Aorta (tissue), 5 donors: ENCODE data around the gene SLC2A13. TPM values are rescaled to one million over a fixed set of nuclear protein-coding genes. Genes with fewer than 3 reads are reported as not detected.
"Not testable (repeated sequence)": the region's sequence is repeated elsewhere in the genome, so short reads cannot be mapped to it uniquely, and the experiment has no call there.

Experiments
- ATAC-seq: fragments of 200-7000 bp; cut with Tn5 transposase; one replicate; pipeline ENCODE4 v1.9.1; 2022; ENCODE audit warnings: moderate library complexity; ENCODE audit not compliant: low FRiP score
- DNase-seq, 2 donors: peaks; one replicate each; pipeline ENCODE4 v3.0.0-alpha.2; 2020
- H3K27ac ChIP-seq, 2 donors: one replicate each; pipeline ENCODE4 v1.5.1; 2013; ENCODE audit warnings: low read length in 2 of 2, mild to moderate bottlenecking in 2 of 2, moderate library complexity in 2 of 2, control low read depth in 1 of 2, inconsistent platforms in 1 of 2, low read depth in 1 of 2
- H3K27me3 ChIP-seq, 2 donors: one replicate each; pipeline ENCODE4 v1.6.1; 2013; ENCODE audit warnings: control low read depth in 1 of 2, low read length in 1 of 2, mild to moderate bottlenecking in 1 of 2, moderate library complexity in 1 of 2; ENCODE audit not compliant: insufficient read depth in 2 of 2, control insufficient read depth in 1 of 2
- H3K36me3 ChIP-seq, 2 donors: one replicate each; pipeline ENCODE4 v1.6.1; 2013; ENCODE audit warnings: control low read depth in 1 of 2, low read length in 1 of 2, mild to moderate bottlenecking in 1 of 2; ENCODE audit not compliant: insufficient read depth in 2 of 2, control insufficient read depth in 1 of 2
- H3K4me1 ChIP-seq, 2 donors: one replicate each; pipeline ENCODE4 v1.6.1; 2013; ENCODE audit warnings: low read length in 2 of 2, control low read depth in 1 of 2, mild to moderate bottlenecking in 1 of 2, moderate library complexity in 1 of 2; ENCODE audit not compliant: insufficient read depth in 2 of 2, control insufficient read depth in 1 of 2
- H3K4me3 ChIP-seq, 2 donors: one replicate each; pipeline ENCODE4 v1.5.1; 2013; ENCODE audit warnings: low read length in 2 of 2, control low read depth in 1 of 2, mild to moderate bottlenecking in 1 of 2
- H3K9me3 ChIP-seq: one replicate; pipeline ENCODE4 v1.6.1; 2013; ENCODE audit warnings: mild to moderate bottlenecking, low read length; ENCODE audit not compliant: control insufficient read depth
- WGBS, 2 donors: extraction: QIAGEN DNeasy Blood & Tissue Kit; methylation state at CpG; one replicate each; pipeline ENCODE4 v1.1.7; 2013; 5-methylcytosine and 5-hydroxymethylcytosine counted together
- intact Hi-C, 2 donors: fragments of 100-400 bp; cut with DNase I; formaldehyde crosslinking; loops; one replicate each; pipeline versions ENCODE4 v1.14.2 to v1.15.0; 2022
- polyA plus RNA-seq, 2 donors: library from polyadenylated mRNA; stranded (reverse); fragments of 200-250 nt; gene quantifications; one replicate each; pipeline ENCODE4 v1.2.3, GENCODE V29; 2013
- total RNA-seq, 2 donors: library from RNA; stranded (reverse); fragmentation: NEBNext Ultra II Directional; extraction: Animal tissue kit (Norgen Biotek cat#: 25700); gene quantifications; one replicate each; pipeline ENCODE4 v1.2.1, GENCODE V29; 2021
- donor health status: healthy with polysubstance abuse.
- donor health status: Bipolar disorder and iron deficiency.
- donor health status: DM: no; HTN: no; CAD: no.
- donor health status: DM: no; HTN: no; CAD: no.
- donor health status: DM: yes; HTN: yes; CAD: no.

SLC2A13 gene
- total and polyA plus RNA-seq, 4 donors = 1.1 to 11.4 (median 5.9) TPM

DNA sequence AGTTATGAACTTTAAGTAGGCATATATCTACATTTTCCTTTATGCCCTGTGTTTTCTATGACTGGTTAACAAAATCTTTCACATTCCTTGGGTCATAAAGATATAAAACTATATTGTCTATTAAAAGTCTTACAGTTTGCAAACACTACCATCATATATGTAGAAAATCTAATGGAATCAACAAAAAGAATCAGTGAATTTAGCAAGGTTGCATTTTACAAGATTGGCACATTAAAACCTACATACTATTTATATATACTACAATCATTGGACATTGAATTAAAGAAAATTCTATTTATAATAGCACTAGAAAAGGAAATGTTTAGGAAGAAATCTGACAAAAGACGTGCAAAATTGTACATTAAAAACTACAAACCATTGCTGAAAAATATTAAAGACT lies 312.9 kb downstream of the SLC2A13 start:
- ATAC-seq = no peak
- Histone ChIP-seq H3K4me3 (no peak overlapping the region), H3K36me3 (no peaks in the 10 kb centered on the region), H3K4me1 (no peaks in the 10 kb centered on the region), H3K27ac (no peak overlapping the region), H3K27me3 (no peaks in the 10 kb centered on the region), H3K9me3 (no peaks in the 10 kb centered on the region)
- WGBS, 2 donors = 82% methylated on average over 1 of the region's 1 CpG
- intact Hi-C loops = no loop called here
- DNase-seq = no peak

DNA sequence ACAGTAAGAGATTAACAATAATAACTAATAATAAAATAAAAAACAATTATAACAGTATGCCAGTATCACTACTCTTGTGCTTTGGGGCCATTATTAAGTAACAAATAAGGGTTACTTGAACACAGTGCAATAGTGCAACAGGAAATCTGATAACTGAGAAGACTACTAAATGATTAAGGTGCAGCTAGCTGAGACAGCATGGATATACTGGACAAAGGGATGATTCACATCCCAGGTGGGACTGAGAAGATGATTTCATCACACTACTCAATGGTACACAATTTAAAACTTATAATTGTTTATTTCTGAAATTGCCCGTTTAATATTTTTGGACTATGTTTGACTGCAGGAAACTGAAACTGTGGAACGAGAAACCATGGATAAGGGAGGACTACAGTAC lies 317.6 kb downstream of the SLC2A13 start:
- Histone ChIP-seq H3K36me3 (no peaks in the 10 kb centered on the region), H3K27me3 (no peaks in the 10 kb centered on the region), H3K9me3 (no peaks in the 10 kb centered on the region), H3K4me3 (no peak overlapping the region), H3K27ac (no peak overlapping the region), H3K4me1 (no peaks in the 10 kb centered on the region)
- ATAC-seq = no peak
- intact Hi-C loops = no loop called here
- DNase-seq = no peak
- 84 to 85% methylated on average over 2 of the region's 2 CpGs for WGBS, 2 donors

DNA sequence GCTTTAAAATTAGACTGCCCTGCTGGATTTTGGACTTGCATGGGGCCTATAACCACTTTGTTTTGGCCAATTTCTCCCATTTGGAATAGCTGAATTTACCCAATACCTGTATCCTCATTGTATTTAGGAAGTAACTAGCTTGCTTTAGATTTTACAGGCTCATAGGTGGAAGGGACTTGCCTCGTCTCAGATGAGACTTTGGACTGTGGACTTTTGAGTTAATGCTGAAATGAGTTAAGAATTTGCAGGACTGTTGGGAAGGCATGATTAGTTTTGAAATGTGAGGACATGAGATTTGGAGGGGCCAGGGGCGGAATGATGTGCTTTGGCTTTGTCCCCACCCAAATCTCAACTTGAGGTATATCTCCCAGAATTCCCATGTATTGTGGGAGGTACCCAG lies 320.1 kb downstream of the SLC2A13 start:
- H3K4me1 ChIP-seq, DNase-seq, H3K9me3 ChIP-seq, intact Hi-C loops, H3K27ac ChIP-seq, H3K27me3 ChIP-seq, H3K4me3 ChIP-seq, H3K36me3 ChIP-seq, ATAC-seq: not testable (repeated sequence)
- WGBS, 2 donors = 94 to 98% methylated on average over 2 of the region's 2 CpGs

DNA sequence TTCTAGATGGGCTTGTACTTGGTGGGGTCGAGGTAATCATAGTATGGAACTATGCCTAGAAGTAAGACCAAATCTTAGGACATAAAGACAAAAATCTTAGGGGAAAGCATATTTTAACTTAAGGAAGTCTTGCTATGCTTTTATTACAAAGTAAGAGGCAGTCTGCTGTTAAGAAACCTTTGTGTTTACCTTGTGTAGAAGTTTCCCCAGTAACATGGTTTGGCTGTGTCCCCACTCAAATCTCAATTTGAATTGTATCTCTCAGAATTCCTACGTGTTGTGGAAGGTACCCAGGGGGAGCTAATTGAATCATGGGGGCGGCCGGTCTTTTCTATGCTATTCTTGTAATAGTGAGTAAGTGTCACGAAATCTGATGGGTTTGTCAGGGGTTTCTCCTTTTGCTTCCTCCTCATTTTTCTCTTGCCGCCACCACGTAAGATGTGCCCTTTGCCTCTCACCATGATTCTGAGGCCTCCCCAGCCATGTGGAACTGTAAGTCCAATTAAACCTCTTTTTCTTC lies 323.8 kb downstream of the SLC2A13 start:
- intact Hi-C loops = no loop called here
- no peak for ATAC-seq
- Histone ChIP-seq H3K36me3 (no peaks in the 10 kb centered on the region), H3K4me1 (no peaks in the 10 kb centered on the region), H3K27ac (no peak overlapping the region), H3K9me3 (no peaks in the 10 kb centered on the region), H3K4me3 (no peak overlapping the region), H3K27me3 (no peaks in the 10 kb centered on the region)
- WGBS, 2 donors = 74 to 84% methylated on average over 7 of the region's 7 CpGs
- no peak for DNase-seq

DNA sequence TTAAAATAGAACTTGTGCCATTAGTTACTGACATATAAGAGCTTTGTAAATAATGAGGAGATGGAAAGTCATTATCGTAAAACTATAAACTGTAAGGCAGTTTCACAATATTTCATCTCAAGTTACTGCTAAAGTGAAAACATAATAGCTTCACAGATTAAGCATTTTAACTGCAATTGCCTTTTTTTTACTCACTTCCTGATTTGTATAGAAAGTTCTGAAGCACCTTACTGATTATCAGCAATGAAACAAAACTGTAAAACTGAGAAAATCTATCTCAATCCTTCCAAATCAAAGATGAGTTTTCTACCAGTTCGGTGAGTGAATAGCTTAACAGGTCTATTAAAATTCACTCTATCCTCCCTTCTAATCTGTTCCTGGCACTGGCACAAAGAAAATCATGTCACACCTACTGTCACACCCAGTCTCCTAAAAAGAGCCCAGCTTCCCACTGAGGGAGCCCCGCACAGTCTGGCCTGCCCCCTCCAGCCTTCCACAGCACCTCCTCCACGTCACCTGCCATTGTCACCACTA lies 324.9 kb downstream of the SLC2A13 start:
- Histone ChIP-seq H3K4me1 (no peaks in the 10 kb centered on the region), H3K36me3 (no peaks in the 10 kb centered on the region), H3K27ac (no peak overlapping the region), H3K27me3 (no peaks in the 10 kb centered on the region), H3K9me3 (no peaks in the 10 kb centered on the region), H3K4me3 (no peak overlapping the region)
- WGBS, 2 donors = 85 to 86% methylated on average over 4 of the region's 4 CpGs
- ATAC-seq = no peak
- no peak for DNase-seq
- intact Hi-C loops = no loop called here

DNA sequence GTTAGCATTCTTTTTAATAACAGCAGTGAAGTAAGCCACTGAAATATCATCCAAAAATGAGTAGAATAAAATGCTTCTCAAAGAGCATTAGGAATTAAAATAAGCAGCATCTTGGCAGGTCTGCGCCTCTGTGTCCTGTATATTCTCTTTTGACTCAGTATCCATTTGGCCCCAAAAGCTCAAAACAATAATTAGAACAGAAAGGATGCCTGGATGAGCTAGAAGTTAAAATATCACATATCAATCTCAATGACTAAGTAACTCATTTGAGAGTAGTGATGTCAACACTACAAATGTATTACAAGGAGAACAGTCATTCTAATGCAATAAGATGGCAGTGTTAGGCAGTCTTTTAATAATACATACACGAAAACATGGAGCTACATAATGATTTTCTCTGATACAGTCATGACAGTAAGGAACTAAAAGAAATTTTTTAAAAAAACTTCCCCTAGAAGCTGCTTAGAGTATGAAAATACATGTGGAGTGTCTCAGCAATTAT lies 325.4 kb downstream of the SLC2A13 start:
- H3K27me3 ChIP-seq = no peaks in the 10 kb centered on the region
- H3K27ac ChIP-seq = no peak overlapping the region
- no peaks in the 10 kb centered on the region for H3K9me3 ChIP-seq
- ATAC-seq = no peak
- no peak overlapping the region for H3K4me3 ChIP-seq
- no peaks in the 10 kb centered on the region for H3K36me3 ChIP-seq
- intact Hi-C loops = no loop called here
- no peaks in the 10 kb centered on the region for H3K4me1 ChIP-seq
- DNase-seq = no peak
- 93% methylated on average over 2 of the region's 2 CpGs for WGBS, 2 donors

DNA sequence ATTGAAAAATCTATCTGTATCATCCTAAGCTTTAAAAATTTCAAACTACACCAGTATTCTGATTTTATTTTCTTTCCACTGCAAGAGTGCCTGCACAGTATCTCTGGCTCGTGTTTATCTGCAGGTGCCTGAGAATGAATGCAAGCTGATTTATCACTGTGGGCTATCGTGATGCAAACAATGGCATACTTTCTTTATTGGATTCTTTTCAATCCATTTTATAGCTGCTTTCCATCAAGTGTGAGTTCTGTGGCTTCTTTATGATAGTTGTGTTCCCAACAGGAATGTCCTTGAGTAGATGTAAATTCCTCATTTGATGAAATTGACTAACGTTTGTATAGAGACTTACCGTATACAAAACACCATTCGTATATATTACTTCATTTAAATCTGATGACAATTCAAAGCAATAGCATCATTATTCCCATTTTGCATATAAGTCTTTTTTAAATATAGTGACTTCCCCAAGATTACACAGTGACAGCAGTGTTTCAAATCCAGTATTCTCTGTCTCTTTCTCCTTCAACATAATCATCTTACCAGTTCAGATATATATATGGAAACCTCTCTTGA lies 326.0 kb downstream of the SLC2A13 start:
- H3K27ac ChIP-seq = no peak overlapping the region
- intact Hi-C loops = no loop called here
- WGBS, 2 donors = 89 to 90% methylated on average over 5 of the region's 5 CpGs

DNA sequence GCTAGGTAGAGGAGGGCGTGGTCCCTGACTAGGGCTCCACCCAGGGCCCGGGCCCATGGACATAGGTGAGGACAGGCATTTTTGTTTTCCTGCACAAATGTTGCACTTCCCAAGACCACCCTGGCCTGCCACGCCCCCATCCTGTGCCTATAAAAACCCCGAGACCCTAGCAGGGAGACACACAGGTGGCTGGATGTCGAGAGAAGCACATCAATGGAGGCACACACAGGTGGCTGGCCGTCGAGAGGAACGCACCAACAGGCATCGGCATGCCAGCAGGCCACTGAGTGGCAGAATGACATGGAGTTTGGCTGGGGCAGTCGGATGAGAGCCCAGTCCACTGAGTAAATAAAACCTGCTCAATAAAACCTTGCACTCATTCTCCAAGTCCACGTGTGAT lies 328.4 kb downstream of the SLC2A13 start:
- ATAC-seq = no peak
- no peak overlapping the region for H3K4me3 ChIP-seq
- intact Hi-C loops = no loop called here
- 87 to 94% methylated on average over 11 of the region's 11 CpGs for WGBS, 2 donors
- H3K27ac ChIP-seq = no peak overlapping the region
- no peak for DNase-seq
- H3K9me3 ChIP-seq = no peaks in the 10 kb centered on the region
- H3K36me3 ChIP-seq = no peaks in the 10 kb centered on the region
- H3K4me1 ChIP-seq = no peaks in the 10 kb centered on the region
- H3K27me3 ChIP-seq = no peaks in the 10 kb centered on the region

More for the DNA sequence above, 326.0 kb downstream of the SLC2A13 start:
- H3K27me3 ChIP-seq = no peaks in the 10 kb centered on the region
- no peak for ATAC-seq
- no peaks in the 10 kb centered on the region for H3K4me1 ChIP-seq
- H3K36me3 ChIP-seq = no peaks in the 10 kb centered on the region
- H3K4me3 ChIP-seq = no peak overlapping the region
- no peak for DNase-seq
- H3K9me3 ChIP-seq = no peaks in the 10 kb centered on the region

DNA sequence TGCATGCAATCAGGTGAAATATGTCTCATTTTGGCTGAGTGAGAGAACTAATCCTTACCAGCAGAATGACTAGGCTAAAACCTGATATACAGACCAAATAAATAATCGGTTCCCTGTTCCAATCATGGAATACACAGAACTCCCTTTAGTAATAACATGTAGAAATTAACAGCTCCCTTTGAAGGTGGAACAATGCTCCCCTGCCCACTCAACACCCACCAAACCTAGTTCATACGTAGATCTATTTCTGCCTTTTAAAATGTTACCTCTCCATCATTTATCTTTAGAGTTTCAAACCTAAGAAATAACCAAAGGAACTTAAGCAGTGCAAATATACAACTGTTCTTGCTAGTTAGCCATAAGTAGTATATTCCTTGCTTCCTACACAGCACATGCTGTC lies 332.6 kb downstream of the SLC2A13 start:
- H3K36me3 ChIP-seq = no peaks in the 10 kb centered on the region
- H3K27ac ChIP-seq = no peak overlapping the region
- 90 to 92% methylated on average over 2 of the region's 2 CpGs for WGBS, 2 donors
- DNase-seq (no peak), ATAC-seq (no peak)
- H3K9me3 ChIP-seq = no peaks in the 10 kb centered on the region
- H3K27me3 ChIP-seq = no peaks in the 10 kb centered on the region
- H3K4me3 ChIP-seq = no peak overlapping the region
- intact Hi-C loops = no loop called here
- H3K4me1 ChIP-seq = no peaks in the 10 kb centered on the region
